RWPE2 (cell line): Measurements from ENCODE around the gene CENPA.
"Not testable (repeated sequence)": the region's sequence is repeated elsewhere in the genome, so short reads cannot be mapped to it uniquely, and the experiment has no call there.

Source experiments
- ATAC-seq: fragments of 200-7000 bp; cut with Tn5 transposase; 3 replicates; pipeline ENCODE4 v1.9.1; 2021; ENCODE audit warnings: low read depth
- DNase-seq: peaks from one replicate; pipeline ENCODE4 v3.0.0-alpha.2; 2020; ENCODE audit warnings: low spot score
- H3K27ac ChIP-seq: fragments of 450-650 bp; 2 replicates; pipeline ENCODE4 v1.5.1; 2017; ENCODE audit warnings: mild to moderate bottlenecking; ENCODE audit not compliant: poor library complexity, severe bottlenecking
- H3K27me3 ChIP-seq: fragments of 250-450 bp; sonication (Bioruptor Pico); 2 replicates; pipeline ENCODE4 v1.5.1; 2021; ENCODE audit warnings: mild to moderate bottlenecking, moderate library complexity; ENCODE audit not compliant: insufficient read depth, poor library complexity, severe bottlenecking
- H3K36me3 ChIP-seq: fragments of 250-450 bp; sonication (Bioruptor Pico); 2 replicates; pipeline ENCODE4 v1.5.1; 2020; ENCODE audit warnings: low read depth, mild to moderate bottlenecking, moderate library complexity
- H3K4me1 ChIP-seq: fragments of 250-450 bp; sonication (Bioruptor Pico); 2 replicates; pipeline ENCODE4 v1.5.1; 2021; ENCODE audit warnings: mild to moderate bottlenecking, moderate library complexity; ENCODE audit not compliant: insufficient read depth, poor library complexity, severe bottlenecking
- H3K4me3 ChIP-seq: fragments of 250-450 bp; sonication (Bioruptor Pico); 2 replicates; pipeline ENCODE4 v1.5.1; 2021; ENCODE audit warnings: mild to moderate bottlenecking, moderate library complexity; ENCODE audit not compliant: severe bottlenecking
- H3K9me3 ChIP-seq: fragments of 250-450 bp; sonication (Bioruptor Pico); 2 replicates; pipeline ENCODE4 v1.5.1; 2021; ENCODE audit warnings: mild to moderate bottlenecking, moderate library complexity; ENCODE audit not compliant: severe bottlenecking
- TF ChIP-seq, protein P1 (sequence below): fragments of 450-650 bp; IDR thresholded peaks from one replicate; pipeline ENCODE4 v1.5.1; 2017; ENCODE audit warnings: mild to moderate bottlenecking, moderate library complexity; ENCODE audit not compliant: poor library complexity, severe bottlenecking

CENPA gene

GRCh38 chr2:26759845-26760244 lies 26.0 kb upstream of the CENPA start:
- H3K4me1 ChIP-seq, result peaks cover 28% of the 10 kb centered on the region
- H3K9me3 ChIP-seq, result no peaks in the 10 kb centered on the region
- DNase-seq (no peak), ATAC-seq (no peak)
- H3K27ac ChIP-seq, result no peak overlapping the region
- TF ChIP-seq, protein P1, sequence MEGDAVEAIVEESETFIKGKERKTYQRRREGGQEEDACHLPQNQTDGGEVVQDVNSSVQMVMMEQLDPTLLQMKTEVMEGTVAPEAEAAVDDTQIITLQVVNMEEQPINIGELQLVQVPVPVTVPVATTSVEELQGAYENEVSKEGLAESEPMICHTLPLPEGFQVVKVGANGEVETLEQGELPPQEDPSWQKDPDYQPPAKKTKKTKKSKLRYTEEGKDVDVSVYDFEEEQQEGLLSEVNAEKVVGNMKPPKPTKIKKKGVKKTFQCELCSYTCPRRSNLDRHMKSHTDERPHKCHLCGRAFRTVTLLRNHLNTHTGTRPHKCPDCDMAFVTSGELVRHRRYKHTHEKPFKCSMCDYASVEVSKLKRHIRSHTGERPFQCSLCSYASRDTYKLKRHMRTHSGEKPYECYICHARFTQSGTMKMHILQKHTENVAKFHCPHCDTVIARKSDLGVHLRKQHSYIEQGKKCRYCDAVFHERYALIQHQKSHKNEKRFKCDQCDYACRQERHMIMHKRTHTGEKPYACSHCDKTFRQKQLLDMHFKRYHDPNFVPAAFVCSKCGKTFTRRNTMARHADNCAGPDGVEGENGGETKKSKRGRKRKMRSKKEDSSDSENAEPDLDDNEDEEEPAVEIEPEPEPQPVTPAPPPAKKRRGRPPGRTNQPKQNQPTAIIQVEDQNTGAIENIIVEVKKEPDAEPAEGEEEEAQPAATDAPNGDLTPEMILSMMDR, result no peak
- H3K36me3 ChIP-seq, result no peaks in the 10 kb centered on the region
- no peak overlapping the region for H3K4me3 ChIP-seq
- no peaks in the 10 kb centered on the region for H3K27me3 ChIP-seq

GRCh38 chr2:26760991-26761390 lies 24.9 kb upstream of the CENPA start:
- not testable (repeated sequence) for H3K4me3 ChIP-seq, H3K36me3 ChIP-seq, H3K27ac ChIP-seq, DNase-seq, ATAC-seq, H3K9me3 ChIP-seq, H3K27me3 ChIP-seq
- peaks cover 34% of the 10 kb centered on the region for H3K4me1 ChIP-seq

DNA sequence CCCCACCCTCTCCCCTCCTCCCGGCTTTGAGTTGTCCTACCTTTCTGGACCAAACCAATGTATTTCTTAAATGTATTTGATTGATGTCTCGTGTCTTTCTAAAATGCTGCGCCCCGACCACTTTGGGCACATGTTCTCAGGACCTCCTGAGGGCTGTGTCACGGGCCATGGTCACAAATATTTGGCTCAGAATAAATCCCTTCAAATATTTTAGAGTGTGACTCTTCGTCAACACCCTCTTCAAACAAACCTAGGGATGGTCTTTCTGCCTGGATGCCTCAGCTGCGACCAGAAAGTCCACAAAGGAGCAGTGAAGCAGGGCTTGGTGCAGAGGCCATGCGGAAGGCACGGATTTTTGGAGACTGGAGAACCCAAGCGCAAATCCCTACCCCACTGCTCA lies 22.8 kb upstream of the CENPA start:
- H3K9me3 ChIP-seq, result no peaks in the 10 kb centered on the region

DNA sequence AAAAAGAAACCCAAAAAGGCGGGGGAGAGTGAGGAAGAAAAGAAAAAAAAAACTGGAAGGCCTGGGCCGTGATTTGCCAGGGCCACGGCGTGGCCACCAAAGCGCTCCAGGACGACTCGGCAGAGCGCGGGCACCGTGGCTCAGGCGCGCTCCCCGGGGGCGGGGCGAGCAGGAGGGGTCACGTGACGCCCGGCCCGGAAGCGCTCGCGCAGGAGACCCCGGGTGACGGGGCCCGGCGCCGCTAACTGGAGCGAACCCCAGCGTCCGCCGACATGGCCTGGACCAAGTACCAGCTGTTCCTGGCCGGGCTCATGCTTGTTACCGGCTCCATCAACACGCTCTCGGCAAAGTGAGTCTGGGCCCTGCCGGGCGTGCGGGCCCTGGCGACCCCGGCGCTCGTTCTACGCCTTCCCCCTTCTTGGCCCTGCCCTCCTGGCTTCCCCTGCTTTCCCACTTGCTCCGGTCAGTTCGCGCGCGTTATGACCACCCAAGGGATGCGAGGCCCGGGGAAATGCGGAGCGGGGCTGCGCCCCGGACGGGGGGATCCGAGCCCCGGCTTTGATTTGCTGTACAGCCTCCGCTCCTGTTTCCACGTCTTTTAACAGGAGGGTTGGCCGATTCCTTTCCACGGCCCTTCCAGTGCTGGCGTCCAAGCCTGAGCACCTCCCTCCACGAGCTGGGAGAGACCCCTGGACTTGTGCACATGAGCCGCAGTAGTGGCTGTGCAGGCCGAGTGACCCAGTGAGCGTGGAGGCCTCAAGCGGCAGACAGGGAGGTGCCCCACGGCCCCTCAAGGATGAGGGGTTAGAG lies 21.6 kb upstream of the CENPA start, which contains the start of gene SLC35F6:
TSS of gene SLC35F6 (plus strand) at position 207 of the 810 bp plus-strand sequence. CDS start at position 273, 66 bp downstream.
- DNase-seq (no peak), ATAC-seq (peak; percentile 77)
- Histone ChIP-seq H3K27ac (peak within 1 kb of the TSS; percentile 45), H3K4me1 (peaks cover 19% of the 10 kb centered on the region), H3K4me3 (peak within 1 kb of the TSS; percentile 69), H3K36me3 (peaks cover 15% of the 10 kb centered on the region), H3K9me3 (no peaks in the 10 kb centered on the region), H3K27me3 (no peaks in the 10 kb centered on the region)
- TF ChIP-seq, protein P1, result no peak

More for the DNA sequence above, 22.8 kb upstream of the CENPA start:
- Histone ChIP-seq H3K36me3 (peaks cover 14% of the 10 kb centered on the region), H3K4me1 (peaks cover 23% of the 10 kb centered on the region), H3K27ac (no peak overlapping the region), H3K4me3 (no peak overlapping the region), H3K27me3 (no peaks in the 10 kb centered on the region)
- no peak for ATAC-seq
- DNase-seq, result no peak
- TF ChIP-seq, protein P1, result no peak

DNA sequence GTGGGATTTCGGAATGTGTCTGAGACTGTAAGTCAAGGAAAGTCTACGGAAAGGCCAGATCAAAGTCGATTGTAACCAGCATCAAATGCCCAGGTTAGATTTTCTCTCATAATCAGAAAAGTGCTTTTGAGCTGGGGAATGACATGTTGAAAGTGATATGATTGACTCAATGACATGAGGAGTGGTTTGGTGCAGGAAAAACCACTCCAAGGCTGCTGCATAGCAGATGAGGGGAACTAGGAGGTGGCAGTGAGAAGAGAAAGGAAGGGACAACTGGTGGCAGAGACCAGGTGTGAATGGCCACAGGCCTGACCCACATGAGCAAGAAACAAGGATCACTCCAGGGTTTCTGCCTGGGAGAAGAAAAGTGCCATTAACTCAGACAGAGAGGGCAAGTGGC lies 20.9 kb upstream of the CENPA start:
- H3K36me3 ChIP-seq, result peaks cover 20% of the 10 kb centered on the region
- H3K9me3 ChIP-seq, result no peaks in the 10 kb centered on the region
- TF ChIP-seq, protein P1, result no peak
- no peaks in the 10 kb centered on the region for H3K27me3 ChIP-seq
- no peak for DNase-seq
- H3K4me1 ChIP-seq, result peaks cover 25% of the 10 kb centered on the region
- H3K4me3 ChIP-seq, result peak overlapping the region; percentile 69
- H3K27ac ChIP-seq, result peak overlapping the region; percentile 45
- no peak for ATAC-seq
